ENCODE data around the gene SERGEF. TPM values are rescaled to one million over a fixed set of nuclear protein-coding genes. Genes with fewer than 3 reads are reported as not detected.

Gene SERGEF
- total and polyA plus RNA-seq, 2 donors from 2014 or later = 33.2 to 63.0 TPM

- no peaks in the 10 kb centered on the region for H3K4me1 ChIP-seq (ENCODE audit: control insufficient read depth in 2 of 3, insufficient read depth in 2 of 3, low read depth in 1 of 3, low read length in 3 of 3)
- DNase-seq = no peak
- intact Hi-C loops (cut with DNase I) = no loop called here
- no peaks in the 10 kb centered on the region for H3K36me3 ChIP-seq (ENCODE audit: control insufficient read depth in 2 of 3, insufficient read depth in 3 of 3, low read length in 3 of 3)
- H3K4me3 ChIP-seq (ENCODE audit: low read length in 3 of 3) = no peak overlapping the region
- H3K9ac ChIP-seq (ENCODE audit: low read length in 3 of 3) = no peak overlapping the region
- no peaks in the 10 kb centered on the region for H3K27me3 ChIP-seq (ENCODE audit: control insufficient read depth, insufficient read depth, low read length)
- no peak for FAIRE-seq
- TF ChIP-seq CTCF (IDR thresholded peaks at IDR 0.05; ENCODE audit: borderline replicate concordance, extremely low read depth, insufficient read depth) = no peak
- H3K9me3 ChIP-seq (ENCODE audit: control insufficient read depth in 2 of 3, insufficient read depth in 1 of 3, low read length in 3 of 3) = no peaks in the 10 kb centered on the region
- H3K27ac ChIP-seq (ENCODE audit: low read depth in 2 of 2, low read length in 2 of 2) = no peak overlapping the region
Observed at GRCh38 chr11:17905477-17905876, 107.4 kb downstream of the SERGEF start.

DNA sequence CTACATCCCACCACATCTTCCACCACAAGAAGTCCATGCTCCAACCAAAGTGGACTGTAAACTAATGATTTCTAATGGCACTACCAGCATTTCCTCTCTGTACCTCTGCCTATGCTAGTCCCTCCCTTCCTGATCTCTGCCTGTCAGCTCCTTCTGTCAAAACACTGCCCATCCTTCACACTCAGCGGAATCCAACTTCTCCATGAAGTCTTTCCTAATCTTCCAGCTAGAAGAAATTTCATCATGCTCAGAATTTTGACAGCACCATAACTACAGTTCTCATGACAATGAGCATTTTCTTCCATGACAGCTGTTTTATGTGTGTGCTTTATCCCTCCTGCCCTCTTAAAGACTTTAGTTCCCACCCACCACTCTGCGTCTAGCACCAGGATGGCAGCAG is 111.4 kb downstream of the SERGEF start:
- Histone ChIP-seq H3K36me3 (ENCODE audit: control insufficient read depth in 2 of 3, insufficient read depth in 3 of 3, low read length in 3 of 3) (no peaks in the 10 kb centered on the region), H3K27ac (ENCODE audit: low read depth in 2 of 2, low read length in 2 of 2) (no peak overlapping the region), H3K27me3 (ENCODE audit: control insufficient read depth, insufficient read depth, low read length) (no peaks in the 10 kb centered on the region), H3K4me1 (ENCODE audit: control insufficient read depth in 2 of 3, insufficient read depth in 2 of 3, low read depth in 1 of 3, low read length in 3 of 3) (no peaks in the 10 kb centered on the region), H3K4me3 (ENCODE audit: low read length in 3 of 3) (no peak overlapping the region), H3K9me3 (ENCODE audit: control insufficient read depth in 2 of 3, insufficient read depth in 1 of 3, low read length in 3 of 3) (no peaks in the 10 kb centered on the region), H3K9ac (ENCODE audit: low read length in 3 of 3) (no peak overlapping the region)
- no peak for TF ChIP-seq CTCF (IDR thresholded peaks at IDR 0.05; ENCODE audit: borderline replicate concordance, extremely low read depth, insufficient read depth)
- intact Hi-C loops (cut with DNase I) = no loop called here
- no peak for DNase-seq
- FAIRE-seq = no peak

GRCh38 chr11:17898782-17899181 is 114.1 kb downstream of the SERGEF start:
- Histone ChIP-seq H3K4me1 (ENCODE audit: control insufficient read depth in 2 of 3, insufficient read depth in 2 of 3, low read depth in 1 of 3, low read length in 3 of 3) (no peaks in the 10 kb centered on the region), H3K27me3 (ENCODE audit: control insufficient read depth, insufficient read depth, low read length) (no peaks in the 10 kb centered on the region), H3K4me3 (ENCODE audit: low read length in 3 of 3) (no peak overlapping the region), H3K9ac (ENCODE audit: low read length in 3 of 3) (no peak overlapping the region), H3K27ac (ENCODE audit: low read depth in 2 of 2, low read length in 2 of 2) (no peak overlapping the region), H3K9me3 (ENCODE audit: control insufficient read depth in 2 of 3, insufficient read depth in 1 of 3, low read length in 3 of 3) (no peaks in the 10 kb centered on the region), H3K36me3 (ENCODE audit: control insufficient read depth in 2 of 3, insufficient read depth in 3 of 3, low read length in 3 of 3) (no peaks in the 10 kb centered on the region)
- intact Hi-C loops (cut with DNase I) = no loop called here
- no peak for TF ChIP-seq CTCF (IDR thresholded peaks at IDR 0.05; ENCODE audit: borderline replicate concordance, extremely low read depth, insufficient read depth)
- DNase-seq (no peak), FAIRE-seq (no peak)

- FAIRE-seq = no peak
- Histone ChIP-seq H3K27ac (ENCODE audit: low read depth in 2 of 2, low read length in 2 of 2) (no peak overlapping the region), H3K9me3 (ENCODE audit: control insufficient read depth in 2 of 3, insufficient read depth in 1 of 3, low read length in 3 of 3) (no peaks in the 10 kb centered on the region), H3K27me3 (ENCODE audit: control insufficient read depth, insufficient read depth, low read length) (no peaks in the 10 kb centered on the region), H3K9ac (ENCODE audit: low read length in 3 of 3) (no peak overlapping the region), H3K36me3 (ENCODE audit: control insufficient read depth in 2 of 3, insufficient read depth in 3 of 3, low read length in 3 of 3) (no peaks in the 10 kb centered on the region), H3K4me1 (ENCODE audit: control insufficient read depth in 2 of 3, insufficient read depth in 2 of 3, low read depth in 1 of 3, low read length in 3 of 3) (no peaks in the 10 kb centered on the region), H3K4me3 (ENCODE audit: low read length in 3 of 3) (no peak overlapping the region)
- TF ChIP-seq CTCF (IDR thresholded peaks at IDR 0.05; ENCODE audit: borderline replicate concordance, extremely low read depth, insufficient read depth) = no peak
- intact Hi-C loops (cut with DNase I) = no loop called here
- DNase-seq = no peak
Observed at GRCh38 chr11:17898071-17898470, 114.8 kb downstream of the SERGEF start.

Data from kidney (tissue), 14 donors.